HepG2 (cell line): ENCODE measurements around the gene MADCAM1. TPM values are rescaled to one million over a fixed set of nuclear protein-coding genes. Genes with fewer than 3 reads are reported as not detected.
A peak's percentile ranks its signal among the peaks of the same experiment; 100 is the strongest.

ENCODE experiments used
- ATM ChIP-seq: fragments of 450-650 bp; IDR thresholded peaks from 2 replicates; pipeline ENCODE4 v1.7.1; 2017; ENCODE audit warnings: mild to moderate bottlenecking, borderline replicate concordance
- CEBPG ChIP-seq: IDR thresholded peaks from 2 replicates; pipeline ENCODE4 v1.6.1; 2016
- GFI1 ChIP-seq: sonication (generic); formaldehyde crosslinking; IDR thresholded peaks from 2 replicates; pipeline ENCODE4 v1.5.0; 2020; ENCODE audit warnings: missing genetic modification reagents, mild to moderate bottlenecking, borderline replicate concordance
- HDAC1 ChIP-seq: sonication (generic); formaldehyde crosslinking; IDR thresholded peaks from 2 replicates; pipeline ENCODE4 v1.5.1; 2020; ENCODE audit warnings: mild to moderate bottlenecking, missing genetic modification reagents
- HNF4A ChIP-seq: sonication (generic); formaldehyde crosslinking; IDR thresholded peaks from 2 replicates; pipeline ENCODE4 v1.4.0; 2020; ENCODE audit warnings: missing genetic modification reagents
- HNRNPH1 ChIP-seq: fragments of 200-400 bp; formaldehyde crosslinking; optimal IDR thresholded peaks from 2 replicates; pipeline ENCODE3; 2017; ENCODE audit warnings: mild to moderate bottlenecking, low read depth, low read length
- HNRNPL ChIP-seq: fragments of 200-400 bp; formaldehyde crosslinking; IDR thresholded peaks from 2 replicates; pipeline ENCODE4 v1.6.1; 2017; ENCODE audit warnings: mild to moderate bottlenecking, low read depth, low read length
- KDM1A ChIP-seq: IDR thresholded peaks from 2 replicates; pipeline ENCODE4 v1.6.1; 2016; ENCODE audit warnings: missing compliant biosample characterization
- POLR2A ChIP-seq, 2 experiments: IDR thresholded peaks; 2 replicates each; pipeline ENCODE4 v1.6.1; 2011; ENCODE audit warnings: low read depth in 2 of 2, low read length in 2 of 2, mild to moderate bottlenecking in 1 of 2, moderate library complexity in 1 of 2; ENCODE audit not compliant: insufficient read depth in 1 of 2
- POLR2AphosphoS2 ChIP-seq: IDR thresholded peaks from 2 replicates; pipeline ENCODE4 v1.6.1; 2011; ENCODE audit warnings: low read depth, low read length, improper control_type of control experiment
- RBM22 ChIP-seq: fragments of 200-400 bp; formaldehyde crosslinking; optimal IDR thresholded peaks from 2 replicates; pipeline ENCODE3; 2017; ENCODE audit warnings: mild to moderate bottlenecking, low read length, moderate library complexity
- RFXAP ChIP-seq: sonication (generic); formaldehyde crosslinking; IDR thresholded peaks from 2 replicates; pipeline ENCODE4 v1.4.0; 2020; ENCODE audit warnings: missing genetic modification reagents, borderline replicate concordance
- SOX6 ChIP-seq, 2 experiments: fragments of 450-650 bp in 1 of 2; sonication (generic) in 1 of 2; formaldehyde crosslinking in 1 of 2; IDR thresholded peaks; 2 replicates each; pipeline versions ENCODE4 v1.4.0 to v1.6.1; 2017 to 2020; ENCODE audit warnings: antibody characterized with exemption in 1 of 2, mild to moderate bottlenecking in 1 of 2, missing genetic modification reagents in 1 of 2
- SUZ12 ChIP-seq: fragments of 150-350 bp; IDR thresholded peaks from 2 replicates; pipeline ENCODE4 v1.6.1; 2014; ENCODE audit warnings: low read depth, low read length
- TAF15 ChIP-seq: fragments of 200-400 bp; formaldehyde crosslinking; IDR thresholded peaks from one replicate; pipeline ENCODE4 v1.6.1; 2018; ENCODE audit warnings: mild to moderate bottlenecking, low read depth, low read length; ENCODE audit not compliant: poor library complexity, severe bottlenecking
- ZBTB3 ChIP-seq: sonication (generic); formaldehyde crosslinking; IDR thresholded peaks from 2 replicates; pipeline ENCODE4 v1.4.0; 2020; ENCODE audit warnings: low read depth, mild to moderate bottlenecking, moderate library complexity, missing genetic modification reagents, borderline replicate concordance
- ZBTB38 ChIP-seq: sonication (generic); formaldehyde crosslinking; IDR thresholded peaks from 2 replicates; pipeline ENCODE4 v1.5.1; 2020; ENCODE audit warnings: mild to moderate bottlenecking, missing genetic modification reagents
- ZFP41 ChIP-seq: sonication (generic); formaldehyde crosslinking; IDR thresholded peaks from 2 replicates; pipeline ENCODE4 v1.4.0; 2020; ENCODE audit warnings: mild to moderate bottlenecking, missing genetic modification reagents, borderline replicate concordance
- ZNF510 ChIP-seq: sonication (generic); formaldehyde crosslinking; IDR thresholded peaks from 2 replicates; pipeline ENCODE4 v1.4.0; 2020; ENCODE audit warnings: low read depth, mild to moderate bottlenecking, missing genetic modification reagents
- ZNF614 ChIP-seq: IDR thresholded peaks from 2 replicates; pipeline ENCODE4 v1.6.1; 2018; ENCODE audit warnings: missing biosample characterization, missing genetic modification reagents, inconsistent platforms, borderline replicate concordance
- ZNF691 ChIP-seq: sonication (generic); formaldehyde crosslinking; IDR thresholded peaks from 2 replicates; pipeline ENCODE4 v1.4.0; 2020; ENCODE audit warnings: missing genetic modification reagents, low read depth, mild to moderate bottlenecking, borderline replicate concordance
- ZNF749 ChIP-seq: sonication (generic); formaldehyde crosslinking; IDR thresholded peaks from 2 replicates; pipeline ENCODE4 v1.8.0; 2022; ENCODE audit warnings: mild to moderate bottlenecking, missing genetic modification reagents, moderate library complexity, borderline replicate concordance
- ZNF891 ChIP-seq: sonication (generic); formaldehyde crosslinking; IDR thresholded peaks from 2 replicates; pipeline ENCODE4 v1.5.0; 2020; ENCODE audit warnings: mild to moderate bottlenecking, missing genetic modification reagents
- polyA plus RNA-seq, 8 experiments: library from polyadenylated mRNA; depleted of rRNA in 3 of 8; stranded (reverse) in 7 of 8; unstranded in 1 of 8; fragments of >200 nt; fragmentation: Illumina TruSeq in 4 of 8; extraction: Trizol in 4 of 8; gene quantifications; 2 replicates each; pipeline versions ENCODE4 v1.2.1 to v1.2.3, GENCODE V29; 2011 to 2016; ENCODE audit warnings: low read depth in 4 of 8, missing spikeins in 1 of 8, mixed read lengths in 1 of 8; ENCODE audit not compliant: insufficient read depth in 1 of 8
- total RNA-seq, 5 experiments: library from RNA; depleted of rRNA; stranded (reverse); fragments of >200 nt; fragmentation: Illumina TruSeq; extraction: Trizol; gene quantifications; 2 replicates each; pipeline ENCODE4 v1.2.3, GENCODE V29; 2016; ENCODE audit warnings: low read depth in 1 of 5
- TF ChIP-seq, protein P1 (sequence below): sonication (generic); formaldehyde crosslinking; IDR thresholded peaks from 2 replicates; pipeline ENCODE4 v1.9.0; 2022; ENCODE audit warnings: missing genetic modification reagents, mild to moderate bottlenecking, borderline replicate concordance
- TF ChIP-seq, protein P2 (sequence below): sonication (generic); formaldehyde crosslinking; IDR thresholded peaks from 2 replicates; pipeline ENCODE4 v1.9.0; 2022; ENCODE audit warnings: low read depth, missing genetic modification reagents

The MADCAM1 gene
- total and polyA plus RNA-seq, 2 of the 13 experiments (the other 11 are each of a cell fraction or from before 2014, with no cell fraction given): 0.29 to 0.33 TPM

- TF ChIP-seq, protein P1, sequence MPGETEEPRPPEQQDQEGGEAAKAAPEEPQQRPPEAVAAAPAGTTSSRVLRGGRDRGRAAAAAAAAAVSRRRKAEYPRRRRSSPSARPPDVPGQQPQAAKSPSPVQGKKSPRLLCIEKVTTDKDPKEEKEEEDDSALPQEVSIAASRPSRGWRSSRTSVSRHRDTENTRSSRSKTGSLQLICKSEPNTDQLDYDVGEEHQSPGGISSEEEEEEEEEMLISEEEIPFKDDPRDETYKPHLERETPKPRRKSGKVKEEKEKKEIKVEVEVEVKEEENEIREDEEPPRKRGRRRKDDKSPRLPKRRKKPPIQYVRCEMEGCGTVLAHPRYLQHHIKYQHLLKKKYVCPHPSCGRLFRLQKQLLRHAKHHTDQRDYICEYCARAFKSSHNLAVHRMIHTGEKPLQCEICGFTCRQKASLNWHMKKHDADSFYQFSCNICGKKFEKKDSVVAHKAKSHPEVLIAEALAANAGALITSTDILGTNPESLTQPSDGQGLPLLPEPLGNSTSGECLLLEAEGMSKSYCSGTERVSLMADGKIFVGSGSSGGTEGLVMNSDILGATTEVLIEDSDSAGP (CRISPR knock-in tag): peak; percentile 88; the same call in 1 of the 2 replicates
- TF ChIP-seq SUZ12: no peak
- no peak for TF ChIP-seq ATM
- TF ChIP-seq KDM1A (CRISPR knock-in tag): peak; percentile 59; the same call in 1 of the 2 replicates
- TF ChIP-seq ZBTB3: peak; percentile 86
- no peak for TF ChIP-seq CEBPG (CRISPR knock-in tag)
- TF ChIP-seq ZNF891: 0 out of 2 replicates have a peak, but pooled peaks have one; percentile 14
- TF ChIP-seq ZFP41: no peak
- peak; percentile 41; the same call in 1 of the 2 replicates for TF ChIP-seq ZNF614 (CRISPR knock-in tag)
- TF ChIP-seq ZNF510 (CRISPR knock-in tag): 0 out of 2 replicates have a peak, but pooled peaks have one; percentile 25
- TF ChIP-seq GFI1 (CRISPR knock-in tag): 0 out of 2 replicates have a peak, but pooled peaks have one; percentile 29
- TF ChIP-seq HNRNPL: 0 out of 2 replicates have a peak, but pooled peaks have one; percentile 70
- no peak for TF ChIP-seq ZNF691 (CRISPR knock-in tag)
- no peak for TF ChIP-seq HDAC1 (CRISPR knock-in tag)
- no peak for TF ChIP-seq ZNF749 (CRISPR knock-in tag)
- TF ChIP-seq RFXAP (CRISPR knock-in tag): 0 out of 2 replicates have a peak, but pooled peaks have one; percentile 19
- TF ChIP-seq, protein P2, sequence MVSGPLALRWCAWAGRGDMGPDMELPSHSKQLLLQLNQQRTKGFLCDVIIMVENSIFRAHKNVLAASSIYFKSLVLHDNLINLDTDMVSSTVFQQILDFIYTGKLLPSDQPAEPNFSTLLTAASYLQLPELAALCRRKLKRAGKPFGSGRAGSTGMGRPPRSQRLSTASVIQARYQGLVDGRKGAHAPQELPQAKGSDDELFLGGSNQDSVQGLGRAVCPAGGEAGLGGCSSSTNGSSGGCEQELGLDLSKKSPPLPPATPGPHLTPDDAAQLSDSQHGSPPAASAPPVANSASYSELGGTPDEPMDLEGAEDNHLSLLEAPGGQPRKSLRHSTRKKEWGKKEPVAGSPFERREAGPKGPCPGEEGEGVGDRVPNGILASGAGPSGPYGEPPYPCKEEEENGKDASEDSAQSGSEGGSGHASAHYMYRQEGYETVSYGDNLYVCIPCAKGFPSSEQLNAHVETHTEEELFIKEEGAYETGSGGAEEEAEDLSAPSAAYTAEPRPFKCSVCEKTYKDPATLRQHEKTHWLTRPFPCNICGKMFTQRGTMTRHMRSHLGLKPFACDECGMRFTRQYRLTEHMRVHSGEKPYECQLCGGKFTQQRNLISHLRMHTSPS (CRISPR knock-in tag): no peak; the same call in 1 of the 2 replicates
- TF ChIP-seq TAF15: peak; percentile 72
- peak; percentile 75 to 78; a peak in 2 of 4 replicates for TF ChIP-seq POLR2A (IDR thresholded peaks at IDR 0.05; ENCODE audit: insufficient read depth in 1 of 2, low read depth in 2 of 2, low read length in 2 of 2)
- TF ChIP-seq HNRNPH1: no peak
- no peak for TF ChIP-seq POLR2AphosphoS2
- TF ChIP-seq SOX6 (IDR thresholded peaks at IDR 0.05): no peak
- 0 out of 2 replicates have a peak, but pooled peaks have one; percentile 26 for TF ChIP-seq SOX6 (CRISPR knock-in tag; IDR thresholded peaks at IDR 0.05)
- TF ChIP-seq RBM22: no peak
- peak; percentile 72 for TF ChIP-seq HNF4A
- TF ChIP-seq ZBTB38 (CRISPR knock-in tag): peak; percentile 32; the same call in 1 of the 2 replicates
Measured at GRCh38 chr19:530134-531008, 34.1 kb downstream of the MADCAM1 start (continued).
